ENCODE results near the gene CSRNP3.

GRCh38 chr2:165617741-165618481 is 148.4 kb downstream of the CSRNP3 start:
- TF ChIP-seq CTCF (IDR thresholded peaks at IDR 0.05) (no peak), POLR2A (IDR thresholded peaks at IDR 0.05) (no peak)
